ENCODE results near the gene ROR1.

DNA sequence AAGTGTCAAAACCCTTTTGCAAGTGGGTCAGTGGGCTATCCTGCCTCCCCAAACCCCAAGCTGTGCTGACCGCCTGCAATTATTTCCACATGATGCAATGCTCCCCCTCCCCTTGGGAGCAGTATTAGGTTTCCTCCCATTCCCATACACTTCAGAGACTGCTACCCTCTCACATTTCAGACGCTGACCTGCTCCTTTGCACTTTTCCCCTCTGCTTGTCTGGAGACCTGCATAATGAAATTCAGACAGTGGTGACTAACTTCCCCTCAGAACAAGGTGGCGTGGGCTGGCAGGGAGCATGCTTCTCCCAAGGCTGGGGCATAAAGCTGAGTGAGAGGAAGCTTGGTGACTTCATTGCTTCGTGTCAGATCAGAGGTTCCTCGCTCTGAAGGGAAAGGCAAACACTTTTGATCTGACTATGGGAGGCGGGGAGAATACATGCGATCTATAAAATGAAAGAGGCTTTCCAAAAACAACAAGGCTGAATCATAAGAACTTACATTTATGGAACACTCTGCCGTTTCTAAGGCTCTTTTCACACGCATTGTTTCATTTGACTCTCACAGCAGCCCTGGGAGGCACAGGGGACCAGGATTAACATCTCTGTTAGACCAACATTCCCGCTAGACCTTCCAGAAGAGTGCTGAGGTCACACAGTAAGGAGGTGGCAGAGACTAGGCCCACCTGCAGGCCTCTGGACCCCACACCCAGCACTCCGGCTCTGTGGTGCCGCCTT lies 27.5 kb upstream of the ROR1 start:
- TF ChIP-seq FOXM1 (IDR thresholded peaks at IDR 0.05; ENCODE audit: low read depth, low read length) (no peak), SP1 (IDR thresholded peaks at IDR 0.05; ENCODE audit: low read depth, low read length) (no peak), ZNF24 (IDR thresholded peaks at IDR 0.05) (no peak), RUNX3 (IDR thresholded peaks at IDR 0.05; ENCODE audit: low read length) (no peak), TARDBP (IDR thresholded peaks at IDR 0.05; ENCODE audit: borderline replicate concordance) (no peak), CTCF (IDR thresholded peaks at IDR 0.05 in 2 of 3, conservative IDR thresholded peaks at IDR 0.05 in 1 of 3; ENCODE audit: control insufficient read depth in 2 of 3, extremely low read depth in 1 of 3, insufficient read depth in 1 of 3, low read depth in 3 of 3, low read length in 3 of 3) (no peak), EZH2 (IDR thresholded peaks at IDR 0.05; ENCODE audit: borderline replicate concordance, control insufficient read depth, low read depth, low read length) (no peak), POLR2AphosphoS2 (IDR thresholded peaks at IDR 0.05; ENCODE audit: low read depth, low read length) (no peak), HCFC1 (IDR thresholded peaks at IDR 0.05; ENCODE audit: low read length) (no peak)
- TF ChIP-seq, protein P1, sequence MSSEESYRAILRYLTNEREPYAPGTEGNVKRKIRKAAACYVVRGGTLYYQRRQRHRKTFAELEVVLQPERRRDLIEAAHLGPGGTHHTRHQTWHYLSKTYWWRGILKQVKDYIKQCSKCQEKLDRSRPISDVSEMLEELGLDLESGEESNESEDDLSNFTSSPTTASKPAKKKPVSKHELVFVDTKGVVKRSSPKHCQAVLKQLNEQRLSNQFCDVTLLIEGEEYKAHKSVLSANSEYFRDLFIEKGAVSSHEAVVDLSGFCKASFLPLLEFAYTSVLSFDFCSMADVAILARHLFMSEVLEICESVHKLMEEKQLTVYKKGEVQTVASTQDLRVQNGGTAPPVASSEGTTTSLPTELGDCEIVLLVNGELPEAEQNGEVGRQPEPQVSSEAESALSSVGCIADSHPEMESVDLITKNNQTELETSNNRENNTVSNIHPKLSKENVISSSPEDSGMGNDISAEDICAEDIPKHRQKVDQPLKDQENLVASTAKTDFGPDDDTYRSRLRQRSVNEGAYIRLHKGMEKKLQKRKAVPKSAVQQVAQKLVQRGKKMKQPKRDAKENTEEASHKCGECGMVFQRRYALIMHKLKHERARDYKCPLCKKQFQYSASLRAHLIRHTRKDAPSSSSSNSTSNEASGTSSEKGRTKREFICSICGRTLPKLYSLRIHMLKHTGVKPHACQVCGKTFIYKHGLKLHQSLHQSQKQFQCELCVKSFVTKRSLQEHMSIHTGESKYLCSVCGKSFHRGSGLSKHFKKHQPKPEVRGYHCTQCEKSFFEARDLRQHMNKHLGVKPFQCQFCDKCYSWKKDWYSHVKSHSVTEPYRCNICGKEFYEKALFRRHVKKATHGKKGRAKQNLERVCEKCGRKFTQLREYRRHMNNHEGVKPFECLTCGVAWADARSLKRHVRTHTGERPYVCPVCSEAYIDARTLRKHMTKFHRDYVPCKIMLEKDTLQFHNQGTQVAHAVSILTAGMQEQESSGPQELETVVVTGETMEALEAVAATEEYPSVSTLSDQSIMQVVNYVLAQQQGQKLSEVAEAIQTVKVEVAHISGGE (CRISPR knock-in tag; IDR thresholded peaks at IDR 0.05), result no peak
- TF ChIP-seq, protein P2, sequence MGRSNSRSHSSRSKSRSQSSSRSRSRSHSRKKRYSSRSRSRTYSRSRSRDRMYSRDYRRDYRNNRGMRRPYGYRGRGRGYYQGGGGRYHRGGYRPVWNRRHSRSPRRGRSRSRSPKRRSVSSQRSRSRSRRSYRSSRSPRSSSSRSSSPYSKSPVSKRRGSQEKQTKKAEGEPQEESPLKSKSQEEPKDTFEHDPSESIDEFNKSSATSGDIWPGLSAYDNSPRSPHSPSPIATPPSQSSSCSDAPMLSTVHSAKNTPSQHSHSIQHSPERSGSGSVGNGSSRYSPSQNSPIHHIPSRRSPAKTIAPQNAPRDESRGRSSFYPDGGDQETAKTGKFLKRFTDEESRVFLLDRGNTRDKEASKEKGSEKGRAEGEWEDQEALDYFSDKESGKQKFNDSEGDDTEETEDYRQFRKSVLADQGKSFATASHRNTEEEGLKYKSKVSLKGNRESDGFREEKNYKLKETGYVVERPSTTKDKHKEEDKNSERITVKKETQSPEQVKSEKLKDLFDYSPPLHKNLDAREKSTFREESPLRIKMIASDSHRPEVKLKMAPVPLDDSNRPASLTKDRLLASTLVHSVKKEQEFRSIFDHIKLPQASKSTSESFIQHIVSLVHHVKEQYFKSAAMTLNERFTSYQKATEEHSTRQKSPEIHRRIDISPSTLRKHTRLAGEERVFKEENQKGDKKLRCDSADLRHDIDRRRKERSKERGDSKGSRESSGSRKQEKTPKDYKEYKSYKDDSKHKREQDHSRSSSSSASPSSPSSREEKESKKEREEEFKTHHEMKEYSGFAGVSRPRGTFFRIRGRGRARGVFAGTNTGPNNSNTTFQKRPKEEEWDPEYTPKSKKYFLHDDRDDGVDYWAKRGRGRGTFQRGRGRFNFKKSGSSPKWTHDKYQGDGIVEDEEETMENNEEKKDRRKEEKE (IDR thresholded peaks at IDR 0.05), result no peak
